ENCODE measurements around the gene CGREF1. TPM values are rescaled to one million over a fixed set of nuclear protein-coding genes. Genes with fewer than 3 reads are reported as not detected.

Gene CGREF1
- total RNA-seq (2022; extraction: Qiagen RNA extraction; ENCODE audit: low read depth), result 6.1 to 8.7 TPM (median 7.4 TPM) in 5 replicates

GRCh38 chr2:27118525-27119329, at the start of gene CGREF1:
Gene CGREF1, minus strand, starts transcription at chr2:27119128. Its CDS starts 14,762 bp downstream, at chr2:27104366.

GRCh38 chr2:27148801-27149439, 30.0 kb upstream of the CGREF1 start, which contains the start of gene TCF23:
Gene TCF23, plus strand, starts transcription at chr2:27149004. Its CDS starts 130 bp downstream, at chr2:27149134.

GRCh38 chr2:27139310-27139709, 20.4 kb upstream of the CGREF1 start, which contains the start of gene PRR30:
Gene PRR30, minus strand, starts transcription at chr2:27139410. Its CDS starts 1,081 bp downstream, at chr2:27138329.

GRCh38 chr2:27133905-27134780, 15.2 kb upstream of the CGREF1 start, which contains the start of gene PREB:
Gene PREB, minus strand, starts transcription at chr2:27134636. Its CDS starts 215 bp downstream, at chr2:27134421.

GRCh38 chr2:27123302-27124150, 4.6 kb upstream of the CGREF1 start, which contains the start of gene ABHD1:
Gene ABHD1, plus strand, starts transcription at chr2:27123815. Its CDS starts 134 bp downstream, at chr2:27123949.

GRCh38 chr2:27086724-27087593, 32.0 kb downstream of the CGREF1 start, which contains the start of gene KHK:
Gene KHK, plus strand, starts transcription at chr2:27086772. Its CDS starts 488 bp downstream, at chr2:27087260.

GRCh38 chr2:27078267-27079194, 40.4 kb downstream of the CGREF1 start, which contains the start of gene EMILIN1:
Gene EMILIN1, plus strand, starts transcription at chr2:27078615. Its CDS starts 451 bp downstream, at chr2:27079066.

GRCh38 chr2:27071277-27071989, 47.5 kb downstream of the CGREF1 start, which contains the start of gene OST4:
Gene OST4, minus strand, starts transcription at chr2:27071654.

GRCh38 chr2:27050996-27051901, 67.7 kb downstream of the CGREF1 start, which contains the start of gene AGBL5:
Gene AGBL5, plus strand, starts transcription at chr2:27051668. Its CDS starts 1,291 bp downstream, at chr2:27052959.

Other genes starting within 250 kb of the CGREF1 start
- gene MAPRE3, start 148.5 kb downstream of the CGREF1 start, total RNA-seq (2022; extraction: Qiagen RNA extraction; ENCODE audit: low read depth), result 11.6 to 14.5 TPM (median 12.1 TPM) in 5 replicates
- gene TMEM214, start 86.2 kb downstream of the CGREF1 start, total RNA-seq (2022; extraction: Qiagen RNA extraction; ENCODE audit: low read depth), result 57.6 to 76.4 TPM (median 69.9 TPM) in 5 replicates
- 28.8 to 33.5 TPM (median 30.2 TPM) in 5 replicates for gene AGBL5, start 67.5 kb downstream of the CGREF1 start, total RNA-seq (2022; extraction: Qiagen RNA extraction; ENCODE audit: low read depth)
- gene OST4, start 47.5 kb downstream of the CGREF1 start, total RNA-seq (2022; extraction: Qiagen RNA extraction; ENCODE audit: low read depth), result 545 to 581 TPM (median 554 TPM) in 5 replicates
- gene EMILIN1, start 40.5 kb downstream of the CGREF1 start, total RNA-seq (2022; extraction: Qiagen RNA extraction; ENCODE audit: low read depth), result 0.32 to 0.62 TPM (median 0.41 TPM) in 5 replicates
- 8.7 to 12.4 TPM (median 8.8 TPM) in 5 replicates for gene KHK, start 32.4 kb downstream of the CGREF1 start, total RNA-seq (2022; extraction: Qiagen RNA extraction; ENCODE audit: low read depth)
- gene ABHD1, start 4.7 kb upstream of the CGREF1 start, total RNA-seq (2022; extraction: Qiagen RNA extraction; ENCODE audit: low read depth), result 0.63 to 2.3 TPM (median 1.9 TPM) in 5 replicates
- 49.1 to 75.6 TPM (median 69.1 TPM) in 5 replicates for gene PREB, start 15.5 kb upstream of the CGREF1 start, total RNA-seq (2022; extraction: Qiagen RNA extraction; ENCODE audit: low read depth)
- gene PRR30, start 20.3 kb upstream of the CGREF1 start, total RNA-seq (2022; extraction: Qiagen RNA extraction; ENCODE audit: low read depth), result not detected in 5 replicates
- gene TCF23, start 29.9 kb upstream of the CGREF1 start, total RNA-seq (2022; extraction: Qiagen RNA extraction; ENCODE audit: low read depth), result not detected in 5 replicates
- gene ATRAID, start 92.9 kb upstream of the CGREF1 start, total RNA-seq (2022; extraction: Qiagen RNA extraction; ENCODE audit: low read depth), result 194 to 223 TPM (median 212 TPM) in 5 replicates
- 68.5 to 80.1 TPM (median 72.2 TPM) in 5 replicates for gene SLC5A6, start 93.1 kb upstream of the CGREF1 start, total RNA-seq (2022; extraction: Qiagen RNA extraction; ENCODE audit: low read depth)
- 54.8 to 73.0 TPM (median 66.8 TPM) in 5 replicates for gene CAD, start 98.2 kb upstream of the CGREF1 start, total RNA-seq (2022; extraction: Qiagen RNA extraction; ENCODE audit: low read depth)
- gene SLC30A3, start 143.9 kb upstream of the CGREF1 start, total RNA-seq (2022; extraction: Qiagen RNA extraction; ENCODE audit: low read depth), result 2.6 to 3.8 TPM (median 3.4 TPM) in 5 replicates
- gene DNAJC5G, start 156.3 kb upstream of the CGREF1 start, total RNA-seq (2022; extraction: Qiagen RNA extraction; ENCODE audit: low read depth), result not detected in 5 replicates
- gene TRIM54, start 163.3 kb upstream of the CGREF1 start, total RNA-seq (2022; extraction: Qiagen RNA extraction; ENCODE audit: low read depth), result 0.34 to 0.73 TPM (median 0.48 TPM) in 5 replicates
- gene UCN, start 189.3 kb upstream of the CGREF1 start, total RNA-seq (2022; extraction: Qiagen RNA extraction; ENCODE audit: low read depth), result 0.96 to 2.3 TPM (median 1.5 TPM) in 5 replicates
- gene MPV17, start 204.0 kb upstream of the CGREF1 start, total RNA-seq (2022; extraction: Qiagen RNA extraction; ENCODE audit: low read depth), result 74.7 to 95.4 TPM (median 90.5 TPM) in 5 replicates
- gene GTF3C2, start 237.6 kb upstream of the CGREF1 start, total RNA-seq (2022; extraction: Qiagen RNA extraction; ENCODE audit: low read depth), result 63.5 to 66.8 TPM (median 65.7 TPM) in 5 replicates

All from A549 treated with CpdA at 1 μM for 4 hours (cell line).